DMS 273 (cell line): ENCODE results near the gene ZNF598.

Source experiments
- DNase-seq: peaks from one replicate; lab custom pipeline; 2025; ENCODE audit not compliant: unreplicated experiment; lab: John Stamatoyannopoulos, UW

ZNF598 gene

GRCh38 chr16:2008009-2008526 lies 1.6 kb downstream of the ZNF598 start:
- peak; percentile 78 for DNase-seq

GRCh38 chr16:2007081-2007836 lies 2.4 kb downstream of the ZNF598 start:
- peak; percentile 57 for DNase-seq

- no peak for DNase-seq
These were observed 3.3 kb downstream of the ZNF598 start for GRCh38 chr16:2006317-2006716.

- peak; percentile 87 for DNase-seq
These were observed 4.0 kb downstream of the ZNF598 start for GRCh38 chr16:2005646-2006045.

- peak; percentile 83 for DNase-seq
These were observed 4.7 kb downstream of the ZNF598 start for GRCh38 chr16:2004795-2005517.

- DNase-seq: peak; percentile 99
These were observed 5.6 kb downstream of the ZNF598 start for GRCh38 chr16:2003827-2004641.

- DNase-seq: no peak
These were observed 6.3 kb downstream of the ZNF598 start for GRCh38 chr16:2003231-2003826.

GRCh38 chr16:2002406-2003230 lies 7.0 kb downstream of the ZNF598 start:
- no peak for DNase-seq

GRCh38 chr16:2001456-2002355 lies 7.9 kb downstream of the ZNF598 start:
- DNase-seq: no peak

- no peak for DNase-seq
These were observed 8.6 kb downstream of the ZNF598 start for GRCh38 chr16:2001035-2001434.

GRCh38 chr16:1999866-2000514 lies 9.6 kb downstream of the ZNF598 start:
- no peak for DNase-seq

GRCh38 chr16:1998852-1999801 lies 10.5 kb downstream of the ZNF598 start:
- no peak for DNase-seq

GRCh38 chr16:1998360-1998835 lies 11.2 kb downstream of the ZNF598 start:
- no peak for DNase-seq

- DNase-seq: no peak
These were observed 11.9 kb downstream of the ZNF598 start for GRCh38 chr16:1997494-1998359.

- DNase-seq: peak; percentile 47
These were observed 15.9 kb downstream of the ZNF598 start for GRCh38 chr16:1993731-1994131.

- DNase-seq: no peak
These were observed 16.8 kb downstream of the ZNF598 start for GRCh38 chr16:1992704-1993317.
